C4-2B (cell line): ENCODE measurements around the gene GATA5.

ENCODE experiments used
- CTCF ChIP-seq: fragments of 450-650 bp; conservative IDR thresholded peaks from 2 replicates; pipeline ENCODE4 v1.5.1; 2017; ENCODE audit warnings: mild to moderate bottlenecking
- ZFX ChIP-seq: fragments of 450-650 bp; IDR thresholded peaks from 2 replicates; pipeline ENCODE4 v1.6.1; 2017

- TF ChIP-seq CTCF: no peak
- no peak for TF ChIP-seq ZFX
Measured at GRCh38 chr20:62423326-62423706, 52.5 kb downstream of the GATA5 start.
